Measurements from ENCODE around the gene LRRIQ1.
A peak's percentile ranks its signal among the peaks of the same experiment; 100 is the strongest.
"Not testable (repeated sequence)": the region's sequence is repeated elsewhere in the genome, so short reads cannot be mapped to it uniquely, and the experiment has no call there.

Gene LRRIQ1

DNA sequence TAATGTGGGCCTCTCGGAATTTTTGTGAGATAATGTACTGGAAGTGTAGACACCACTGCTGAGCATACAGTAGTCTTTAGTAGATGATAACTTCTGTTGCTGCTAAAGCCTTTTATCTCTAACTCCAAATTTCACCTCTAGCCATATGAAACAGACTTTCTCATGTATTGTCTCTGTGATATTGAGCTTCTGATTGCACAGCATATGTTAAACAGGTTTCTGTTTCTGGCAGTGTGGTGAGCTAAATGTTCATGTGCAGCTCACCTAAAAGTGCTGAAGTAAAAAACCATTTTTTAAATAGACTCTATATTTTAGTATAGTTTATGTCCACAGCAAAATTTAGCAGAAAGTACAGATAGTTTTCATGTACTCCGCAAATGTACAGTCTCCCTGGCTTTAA lies 154.6 kb downstream of the LRRIQ1 start:
- DNase-seq: no peak

DNA sequence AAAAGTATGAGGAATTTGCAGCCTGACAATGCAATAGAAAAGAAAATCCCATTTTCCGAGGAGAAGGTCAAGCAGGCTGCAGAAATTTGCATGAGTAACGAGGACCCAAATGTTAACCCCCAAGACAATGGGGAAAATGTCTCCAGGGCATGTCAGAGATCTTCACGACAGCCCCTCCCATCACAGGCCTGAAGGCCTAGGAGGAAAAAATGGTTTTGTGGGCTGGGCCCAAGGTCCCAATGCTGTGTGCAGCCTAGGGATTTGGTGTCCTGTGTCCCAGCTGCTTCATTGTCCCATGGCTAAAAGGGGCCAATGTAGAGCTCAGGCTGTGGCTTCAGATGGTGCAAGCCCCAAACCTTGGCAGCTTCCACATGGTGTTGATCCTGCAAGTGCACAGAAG lies 167.7 kb downstream of the LRRIQ1 start:
- DNase-seq: not testable (repeated sequence)

GRCh38 chr12:85206543-85206942 lies 170.4 kb downstream of the LRRIQ1 start:
- no peak for DNase-seq

DNA sequence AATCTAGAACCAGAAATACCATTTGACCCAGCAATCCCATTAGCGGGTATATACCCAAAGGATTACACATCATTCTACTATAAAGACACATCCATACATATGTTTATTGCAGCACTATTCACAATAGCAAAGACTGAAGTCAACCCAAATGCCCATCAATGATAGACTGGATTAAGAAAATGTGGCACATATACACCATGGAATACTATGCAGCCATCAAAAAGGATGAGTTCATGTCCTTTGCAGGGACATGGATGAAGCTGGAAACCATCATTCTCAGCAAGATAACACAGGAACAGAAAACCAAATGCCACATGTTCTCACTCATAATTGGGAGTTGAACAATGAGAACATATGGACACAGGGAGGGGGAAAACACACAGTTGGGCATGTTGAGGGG lies 188.2 kb downstream of the LRRIQ1 start:
- not testable (repeated sequence) for DNase-seq

GRCh38 chr12:85225501-85225900 lies 189.3 kb downstream of the LRRIQ1 start:
- no peak for DNase-seq

DNA sequence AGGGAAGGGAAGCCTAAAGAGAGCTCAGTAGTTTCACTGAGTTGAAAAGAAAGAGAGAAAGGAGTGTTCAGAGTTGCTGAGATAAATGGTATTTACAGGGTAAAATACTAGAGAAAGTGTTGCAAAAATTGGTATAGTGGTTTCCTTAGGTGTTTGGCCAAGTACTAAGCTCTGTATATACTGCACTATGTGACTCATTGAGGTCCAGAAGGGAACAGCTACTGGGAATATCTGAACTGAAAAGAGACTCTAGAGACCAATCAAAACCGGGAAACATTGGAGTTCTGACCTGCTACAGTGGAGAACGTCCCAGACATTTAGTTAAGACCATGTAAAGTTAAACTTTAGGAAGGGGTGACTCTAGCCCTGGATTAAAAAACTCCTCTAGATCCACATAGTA lies 201.2 kb downstream of the LRRIQ1 start:
- DNase-seq: no peak

- DNase-seq: no peak
Measured at GRCh38 chr12:85244561-85244960, 208.4 kb downstream of the LRRIQ1 start.

GRCh38 chr12:85253853-85254252 lies 217.7 kb downstream of the LRRIQ1 start:
- no peak for DNase-seq

DNA sequence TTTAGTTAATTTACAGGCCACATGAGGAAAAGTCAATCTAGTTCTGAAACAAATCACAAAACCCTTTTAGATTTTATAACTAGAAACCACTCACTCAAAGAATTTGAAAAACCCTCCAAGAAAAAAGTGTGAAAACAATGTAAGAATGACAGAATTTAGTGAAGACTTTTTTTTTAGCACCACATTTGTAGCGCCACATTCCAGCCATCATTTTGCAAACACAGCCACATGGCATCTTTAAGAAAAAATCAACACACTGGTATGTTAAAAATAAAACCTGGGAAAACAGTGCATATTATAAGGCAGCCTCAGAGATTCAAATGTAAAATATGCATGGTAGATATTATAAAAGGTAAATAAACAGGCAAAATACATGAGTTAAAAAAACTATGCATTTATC lies 221.5 kb downstream of the LRRIQ1 start:
- DNase-seq: no peak

GRCh38 chr12:85260447-85260846 lies 224.3 kb downstream of the LRRIQ1 start:
- DNase-seq: no peak

DNA sequence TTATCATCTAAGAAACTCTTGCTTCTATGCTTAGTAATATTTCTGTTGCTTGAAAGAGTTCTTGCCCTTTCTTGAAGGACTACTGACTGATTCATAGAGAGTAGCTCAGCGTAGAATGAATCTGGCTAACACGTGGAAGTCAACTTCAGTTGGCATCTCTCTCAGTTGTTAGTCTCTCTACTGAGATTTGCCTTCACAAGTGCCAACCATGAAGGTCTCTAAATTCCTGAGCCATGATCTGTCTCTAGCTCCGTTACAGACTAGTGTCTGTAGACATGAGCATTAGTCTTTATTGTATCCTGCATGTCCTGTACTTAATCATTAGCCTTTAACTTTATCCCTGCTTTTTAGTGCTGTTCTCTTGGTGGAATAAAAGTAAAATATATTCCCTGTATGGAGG lies 224.7 kb downstream of the LRRIQ1 start:
- no peak for DNase-seq

- DNase-seq: no peak
Measured at GRCh38 chr12:85266356-85266755, 230.2 kb downstream of the LRRIQ1 start.

- DNase-seq: no peak
Measured at GRCh38 chr12:85273381-85274314, 237.5 kb downstream of the LRRIQ1 start.

- no peak for DNase-seq
Measured at GRCh38 chr12:85274315-85274651, 238.1 kb downstream of the LRRIQ1 start.

DNA sequence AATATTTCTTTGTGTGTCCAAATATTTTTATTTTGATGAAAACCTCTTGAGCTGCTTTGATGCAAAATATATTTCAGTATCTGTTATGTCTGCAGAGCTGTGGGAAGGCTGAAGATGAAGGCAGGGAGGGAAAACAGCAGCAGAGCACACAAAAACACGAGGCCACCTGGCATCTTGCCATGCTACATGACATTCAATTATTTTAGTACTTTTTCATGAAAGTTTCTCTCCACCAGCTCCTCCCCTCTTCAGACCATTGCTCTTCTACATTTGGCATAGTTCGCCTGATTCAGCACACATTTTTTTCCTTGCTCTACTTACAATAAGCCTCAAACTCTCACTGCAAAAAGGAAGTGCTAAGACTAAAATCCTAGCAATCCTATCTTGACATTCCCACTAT lies 239.2 kb downstream of the LRRIQ1 start:
- DNase-seq: no peak

GRCh38 chr12:85277191-85277590 lies 241.0 kb downstream of the LRRIQ1 start:
- DNase-seq: no peak

DNA sequence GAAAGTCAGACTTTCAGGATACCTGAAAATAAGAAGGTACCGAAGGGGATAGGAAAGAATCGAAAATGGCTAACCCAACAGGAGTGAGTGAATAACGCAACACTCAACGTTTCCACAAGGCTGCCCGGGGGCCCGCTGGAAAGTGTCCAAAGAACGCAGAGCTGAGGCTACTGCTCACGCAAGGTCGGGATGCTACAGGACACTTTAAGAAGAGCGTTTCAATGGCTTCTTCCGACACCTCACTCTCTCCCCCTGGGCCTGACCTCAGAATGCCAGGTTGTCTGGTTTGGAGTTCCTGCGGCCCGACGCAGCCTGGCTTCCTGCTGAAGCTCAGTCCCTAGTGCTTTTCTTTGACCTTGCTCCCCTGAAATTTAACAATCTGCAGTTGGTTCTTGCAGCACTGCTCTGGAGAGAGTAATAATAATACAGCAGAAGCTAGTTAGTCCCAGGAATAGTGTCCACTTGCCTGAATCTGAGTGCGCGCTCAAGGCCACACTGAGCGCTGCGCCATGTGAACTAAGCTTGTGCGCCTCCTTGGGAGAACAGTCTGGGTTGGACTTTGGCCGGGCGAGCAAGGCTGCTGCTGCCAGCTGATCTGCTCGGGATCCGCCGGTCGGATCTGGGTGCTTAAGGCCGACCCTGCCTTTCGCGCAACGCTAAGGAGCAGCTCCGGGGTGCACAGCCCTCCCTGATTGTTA lies 241.9 kb downstream of the LRRIQ1 start:
- DNase-seq: no peak

- no peak for DNase-seq
Measured at GRCh38 chr12:85278598-85279448, 242.7 kb downstream of the LRRIQ1 start.

DNA sequence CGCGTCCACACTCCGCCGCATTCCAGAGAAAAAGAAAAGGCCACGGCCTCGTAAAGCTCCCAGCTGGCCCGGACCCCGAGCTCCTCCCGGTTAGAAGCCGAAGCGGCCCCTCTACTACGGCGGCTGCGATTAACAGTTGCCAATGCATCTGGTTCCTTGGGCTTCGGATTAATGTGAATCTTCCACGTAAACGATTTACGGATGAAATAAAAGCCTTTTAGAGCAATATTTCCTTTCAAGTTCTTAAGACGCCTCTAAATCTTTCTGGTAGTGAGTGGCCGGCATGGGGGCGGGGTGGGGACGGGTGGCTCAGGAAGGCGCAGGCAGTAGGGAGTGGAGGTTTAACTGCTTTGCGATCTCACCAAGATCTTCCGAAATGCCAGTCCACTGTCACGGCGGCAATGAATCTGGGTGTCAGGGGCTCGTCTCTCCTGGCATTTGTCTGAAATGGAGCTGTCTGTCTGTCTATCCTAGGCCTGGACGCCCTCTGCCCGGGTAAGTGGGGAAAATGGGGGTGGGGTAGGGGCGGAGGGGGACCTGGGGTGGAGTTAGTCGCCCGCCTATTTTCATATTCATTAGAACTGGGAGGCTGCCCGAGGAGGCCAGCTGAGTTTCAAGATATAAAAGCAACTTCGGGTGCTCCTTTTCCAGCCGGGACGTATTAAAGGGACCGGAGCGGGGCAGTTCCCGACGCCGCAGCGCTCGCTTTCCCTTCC lies 243.5 kb downstream of the LRRIQ1 start:
- DNase-seq: no peak

DNA sequence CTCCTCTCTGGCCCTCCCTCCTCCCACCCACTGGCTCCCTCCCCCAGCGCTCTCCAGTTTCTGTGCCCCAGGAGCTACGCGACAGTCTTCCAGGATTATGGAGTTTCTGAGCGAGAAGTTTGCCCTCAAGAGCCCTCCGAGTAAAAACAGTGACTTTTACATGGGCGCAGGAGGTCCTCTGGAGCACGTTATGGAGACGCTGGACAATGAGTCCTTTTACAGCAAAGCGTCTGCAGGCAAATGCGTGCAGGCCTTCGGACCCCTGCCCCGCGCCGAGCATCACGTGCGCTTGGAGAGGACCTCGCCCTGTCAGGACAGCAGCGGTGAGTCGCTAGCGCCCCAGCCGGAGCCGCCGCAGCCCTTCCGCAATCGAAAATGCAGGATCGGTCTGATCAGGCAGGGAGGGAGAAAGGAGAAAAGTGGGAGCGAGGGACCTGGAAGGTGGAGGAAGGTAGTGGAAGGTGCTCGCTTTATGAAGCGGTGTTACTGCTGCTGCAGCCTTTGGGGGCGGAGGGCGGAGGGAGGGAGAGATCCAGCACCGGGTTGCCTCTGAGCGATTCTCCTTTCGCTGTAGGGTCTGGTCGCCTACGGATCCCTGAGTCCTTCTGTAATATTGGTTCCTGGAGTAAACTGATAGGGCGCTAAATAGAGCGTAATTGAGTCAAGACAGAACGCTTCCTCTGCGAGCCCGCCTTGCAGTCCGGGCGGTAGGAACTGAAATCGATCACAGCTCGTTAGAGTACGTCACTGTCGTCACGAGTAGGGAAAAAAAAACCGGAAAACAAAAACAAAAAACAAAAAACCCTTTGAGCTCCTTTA lies 244.2 kb downstream of the LRRIQ1 start, which contains the start of gene ALX1:
ALX1 (plus strand) TSS at position 56 of the 819 bp plus-strand sequence; CDS start at position 98, 42 bp downstream.
- peak in 1 of 2 donors; percentile 1 for DNase-seq

DNA sequence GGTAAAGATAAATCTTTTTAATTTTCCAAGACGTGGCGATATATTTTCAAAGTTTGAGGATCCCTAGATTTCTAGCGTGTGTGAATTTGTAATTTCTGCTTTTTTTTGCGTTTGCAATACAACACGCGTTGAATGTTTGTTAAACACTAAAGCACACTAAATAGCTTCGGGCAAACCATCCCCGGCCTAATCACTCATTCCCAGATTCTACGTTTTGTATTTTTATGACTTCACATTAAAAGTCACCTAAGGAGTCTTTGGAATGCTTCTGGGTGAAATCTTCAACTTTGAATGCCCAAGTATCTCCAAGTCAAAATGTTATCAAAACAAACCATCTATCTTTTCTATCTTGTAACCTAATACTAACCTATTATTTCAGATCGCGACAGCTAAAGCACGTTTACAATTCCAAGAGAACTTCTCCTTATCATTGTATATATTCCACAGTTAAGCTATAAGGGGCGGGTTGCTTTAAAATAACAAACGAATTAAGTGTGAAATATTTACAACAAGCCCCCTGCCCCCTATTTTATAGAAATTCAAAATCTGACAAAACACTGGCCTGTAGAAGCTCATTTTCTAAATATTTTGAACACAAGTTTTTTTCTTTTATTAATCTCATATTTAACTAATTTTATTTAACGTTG lies 245.0 kb downstream of the LRRIQ1 start:
- no peak for DNase-seq

Data from inflammatory macrophage (primary cell).